Measurements from ENCODE around the gene NELL2. TPM values are rescaled to one million over a fixed set of nuclear protein-coding genes. Genes with fewer than 3 reads are reported as not detected.

The NELL2 gene
- total RNA-seq, 1 experiment from 2014 or later: 32.7 TPM

- Mint-ChIP-seq H3K4me1 (peaks cover 19 to 24% of the 10 kb centered on the region in 2 experiments), H3K9me3 (no peaks in the 10 kb centered on the region), H3K27me3 (ENCODE audit: low read depth) (no peaks in the 10 kb centered on the region), H3K4me3 (no peak overlapping the region), H3K27ac (no peak overlapping the region), H3K36me3 (ENCODE audit: insufficient read depth in 1 of 3, low read depth in 3 of 3) (peaks cover 0 to 4% (median 2%) of the 10 kb centered on the region in 3 experiments; a peak in 1 of 7 replicates)
- Histone ChIP-seq H2BK5ac (ENCODE audit: insufficient read length, low read length) (no peak overlapping the region), H3K27ac (ENCODE audit: insufficient read length, low read depth, low read length) (no peak overlapping the region), H2BK20ac (ENCODE audit: low read depth, low read length, poor library complexity, severe bottlenecking) (no peak overlapping the region), H3K14ac (ENCODE audit: insufficient read depth, low read length) (no peak overlapping the region), H2BK15ac (ENCODE audit: low read depth, low read length) (no peak overlapping the region), H3T11ph (ENCODE audit: low read length) (no peak overlapping the region), H3K4me1 (ENCODE audit: insufficient read depth, low read length) (no peaks in the 10 kb centered on the region; the same call in 1 of the 2 replicates), H3K9me3 (ENCODE audit: control insufficient read depth, low read depth, low read length) (no peaks in the 10 kb centered on the region), H2AFZ (ENCODE audit: low read length) (no peak overlapping the region), H2BK12ac (ENCODE audit: insufficient read length, low read depth, low read length) (no peak overlapping the region), H3K18ac (ENCODE audit: insufficient read length, low read depth, low read length) (no peak overlapping the region), H4K20me1 (ENCODE audit: control insufficient read depth, insufficient read depth, insufficient read length) (no peaks in the 10 kb centered on the region), H3K9ac (ENCODE audit: extremely low read depth, insufficient read length, low read length) (no peak overlapping the region), H2BK120ac (ENCODE audit: low read depth, low read length, poor library complexity, severe bottlenecking) (no peak overlapping the region), H3K23me2 (ENCODE audit: insufficient read length, low read depth, low read length, poor library complexity, severe bottlenecking) (no peaks in the 10 kb centered on the region), H3K4me2 (ENCODE audit: insufficient read depth, insufficient read length, low read length) (no peak overlapping the region), H3K56ac (ENCODE audit: insufficient read length, low read depth, low read length) (no peak overlapping the region), H3K23ac (ENCODE audit: insufficient read length, low read depth, low read length) (no peak overlapping the region), H4K91ac (ENCODE audit: insufficient read length, low read depth, low read length) (no peak overlapping the region), H3K79me2 (ENCODE audit: insufficient read depth, low read length) (no peaks in the 10 kb centered on the region), H4K8ac (replicated peaks; ENCODE audit: insufficient read length, low read depth, low read length) (no peak overlapping the region), H3K79me1 (ENCODE audit: insufficient read depth, low read depth, low read length, poor library complexity, severe bottlenecking) (no peaks in the 10 kb centered on the region), H4K5ac (ENCODE audit: insufficient read length, low read depth, low read length) (no peak overlapping the region), H3K4ac (ENCODE audit: low read depth, low read length) (no peak overlapping the region), H3K27me3 (ENCODE audit: insufficient read depth, low read length) (no peaks in the 10 kb centered on the region), H2AK5ac (ENCODE audit: insufficient read length, low read length) (no peak overlapping the region)
- no peak for TF ChIP-seq CTCF (conservative IDR thresholded peaks at IDR 0.05)
- no peak for DNase-seq
These were observed 179.6 kb downstream of the NELL2 start for GRCh38 chr12:44696542-44696941.

Data from H9 (cell line).